ENCODE data around the gene EFCAB9.
A peak's percentile ranks its signal among the peaks of the same experiment; 100 is the strongest.

EFCAB9 gene

GRCh38 chr5:172193872-172194271 is at the start of gene EFCAB9:
EFCAB9 (plus strand) TSS chr5:172194172; CDS start chr5:172194173, 1 bp downstream.
- H3K27ac ChIP-seq, result no peak within 1 kb of the TSS
- TF ChIP-seq CTCF (conservative IDR thresholded peaks at IDR 0.05) (no peak), ZFX (IDR thresholded peaks at IDR 0.05) (no peak)

- no peak overlapping the region for H3K27ac ChIP-seq
- TF ChIP-seq CTCF (conservative IDR thresholded peaks at IDR 0.05), result no peak
- TF ChIP-seq ZFX (IDR thresholded peaks at IDR 0.05), result no peak
Measured at GRCh38 chr5:172144291-172144815, 49.6 kb upstream of the EFCAB9 start.

- no peak overlapping the region for H3K27ac ChIP-seq
- TF ChIP-seq CTCF (conservative IDR thresholded peaks at IDR 0.05), result no peak
- no peak for TF ChIP-seq ZFX (IDR thresholded peaks at IDR 0.05)
Measured at GRCh38 chr5:172144931-172145869, 48.8 kb upstream of the EFCAB9 start.

- H3K27ac ChIP-seq, result no peak overlapping the region
- TF ChIP-seq ZFX (IDR thresholded peaks at IDR 0.05) (0 out of 2 replicates have a peak, but pooled peaks have one; percentile 16), CTCF (conservative IDR thresholded peaks at IDR 0.05) (no peak)
Measured at GRCh38 chr5:172145870-172146747, 47.9 kb upstream of the EFCAB9 start.

GRCh38 chr5:172146748-172147092 is 47.3 kb upstream of the EFCAB9 start:
- TF ChIP-seq ZFX (IDR thresholded peaks at IDR 0.05) (no peak), CTCF (conservative IDR thresholded peaks at IDR 0.05) (no peak)
- no peak overlapping the region for H3K27ac ChIP-seq

GRCh38 chr5:172147857-172148256 is 46.1 kb upstream of the EFCAB9 start:
- no peak overlapping the region for H3K27ac ChIP-seq
- TF ChIP-seq ZFX (IDR thresholded peaks at IDR 0.05) (no peak), CTCF (conservative IDR thresholded peaks at IDR 0.05) (no peak)

Data from C4-2B (cell line).